ENCODE results near the gene ADGRL2. TPM values are rescaled to one million over a fixed set of nuclear protein-coding genes. Genes with fewer than 3 reads are reported as not detected.

The ADGRL2 gene
- total and polyA plus RNA-seq, 7 donors, result 5.0 to 13.2 (median 7.2) TPM

DNA sequence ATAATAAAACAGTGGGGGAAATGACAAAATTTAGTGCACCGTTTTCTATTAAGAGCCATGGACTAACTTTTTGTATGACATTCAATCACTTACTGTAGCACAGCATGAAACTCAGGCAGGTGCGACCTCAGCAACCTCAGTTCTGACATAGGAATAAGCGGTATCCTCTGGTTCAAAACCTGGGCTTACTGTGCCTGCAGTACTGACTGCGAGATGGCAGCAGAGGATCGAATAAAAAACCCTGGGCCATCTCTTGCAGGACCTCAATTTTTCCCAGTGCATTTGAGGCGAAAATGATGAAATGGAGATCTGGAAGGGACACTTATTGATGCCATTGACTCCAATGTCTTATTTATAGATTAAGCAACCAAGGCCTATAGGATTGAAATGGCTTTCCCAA, 214.7 kb downstream of the ADGRL2 start:
- DNase-seq (no peak), ATAC-seq (no peak)
- intact Hi-C loops (cut with DNase I), result no loop called here
- H3K36me3 ChIP-seq (ENCODE audit: insufficient read depth in 1 of 2, low read depth in 1 of 2), result no peaks in the 10 kb centered on the region
- WGBS, 3 donors, result 80 to 94% (median 83%) methylated on average over 6 of the region's 6 CpGs
- H3K4me1 ChIP-seq, result no peaks in the 10 kb centered on the region
- H3K9me3 ChIP-seq, result no peaks in the 10 kb centered on the region
- H3K27ac ChIP-seq, result no peak overlapping the region
- no peak for TF ChIP-seq CTCF (IDR thresholded peaks at IDR 0.05)
- H3K27me3 ChIP-seq (ENCODE audit: insufficient read depth in 3 of 3, low read length in 2 of 3), result no peaks in the 10 kb centered on the region
- H3K4me3 ChIP-seq, result no peak overlapping the region

DNA sequence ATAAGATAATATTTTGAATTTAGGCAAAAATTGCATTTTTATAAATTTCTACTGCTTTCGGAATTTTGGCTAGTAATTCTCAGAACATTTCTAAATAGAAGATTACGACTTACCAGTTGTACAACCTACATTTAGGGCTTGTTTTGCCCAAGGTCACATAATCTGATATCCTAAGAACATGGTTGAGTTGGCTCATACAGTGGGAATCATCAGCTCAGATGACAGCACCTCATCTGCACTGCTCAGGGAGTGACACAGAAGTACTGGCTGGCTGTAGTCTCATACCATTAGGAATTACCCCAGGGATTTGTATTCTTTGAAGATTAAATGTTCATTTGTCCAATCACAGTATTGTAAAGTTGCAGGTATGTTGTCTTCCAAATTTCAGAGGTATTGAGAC, 217.6 kb downstream of the ADGRL2 start:
- DNase-seq (no peak), ATAC-seq (peak in 3 of 4 donors; percentile 33 to 95 (median 93))
- no peaks in the 10 kb centered on the region for H3K27me3 ChIP-seq (ENCODE audit: insufficient read depth in 3 of 3, low read length in 2 of 3)
- no peak overlapping the region for H3K27ac ChIP-seq
- H3K4me3 ChIP-seq, result no peak overlapping the region
- TF ChIP-seq CTCF (IDR thresholded peaks at IDR 0.05), result no peak
- H3K36me3 ChIP-seq (ENCODE audit: insufficient read depth in 1 of 2, low read depth in 1 of 2), result no peaks in the 10 kb centered on the region
- no peaks in the 10 kb centered on the region for H3K4me1 ChIP-seq
- no peaks in the 10 kb centered on the region for H3K9me3 ChIP-seq
- 53 to 75% (median 65%) methylated on average over 2 of the region's 2 CpGs for WGBS, 3 donors
- intact Hi-C loops (cut with DNase I), result no loop called here

DNA sequence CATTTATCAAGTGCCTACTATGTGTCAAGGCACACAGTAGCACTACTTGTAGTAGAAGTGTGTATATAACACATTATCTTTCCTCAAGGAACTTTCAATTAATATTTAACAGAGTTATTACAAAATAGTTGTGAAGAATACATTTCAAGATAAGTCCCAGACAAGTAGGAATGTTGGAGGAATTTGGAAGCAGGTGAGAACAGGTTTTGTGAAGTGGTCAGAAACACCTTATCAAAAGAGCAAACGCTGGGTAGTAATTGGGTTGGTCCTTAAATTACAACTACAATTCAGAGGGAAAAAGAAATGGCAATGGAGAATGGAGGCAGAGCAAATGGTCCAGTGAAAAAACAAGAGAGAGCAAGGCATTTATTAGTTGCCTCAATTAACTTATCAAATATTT, 218.8 kb downstream of the ADGRL2 start:
- Histone ChIP-seq H3K9me3 (no peaks in the 10 kb centered on the region), H3K27ac (no peak overlapping the region), H3K36me3 (ENCODE audit: insufficient read depth in 1 of 2, low read depth in 1 of 2) (no peaks in the 10 kb centered on the region), H3K4me1 (no peaks in the 10 kb centered on the region), H3K27me3 (ENCODE audit: insufficient read depth in 3 of 3, low read length in 2 of 3) (no peaks in the 10 kb centered on the region), H3K4me3 (no peak overlapping the region)
- ATAC-seq (no peak), DNase-seq (no peak)
- intact Hi-C loops (cut with DNase I), result no loop called here
- 78 to 85% (median 83%) methylated on average over 1 of the region's 1 CpG for WGBS, 3 donors
- no peak for TF ChIP-seq CTCF (IDR thresholded peaks at IDR 0.05)

- H3K4me3 ChIP-seq, result no peak overlapping the region
- H3K36me3 ChIP-seq (ENCODE audit: insufficient read depth in 1 of 2, low read depth in 1 of 2), result no peaks in the 10 kb centered on the region
- intact Hi-C loops (cut with DNase I), result no loop called here
- no peaks in the 10 kb centered on the region for H3K27me3 ChIP-seq (ENCODE audit: insufficient read depth in 3 of 3, low read length in 2 of 3)
- no peaks in the 10 kb centered on the region for H3K4me1 ChIP-seq
- WGBS, 3 donors, result 91 to 92% (median 92%) methylated on average over 3 of the region's 3 CpGs
- no peak for DNase-seq
- no peak overlapping the region for H3K27ac ChIP-seq
- no peaks in the 10 kb centered on the region for H3K9me3 ChIP-seq
- no peak for TF ChIP-seq CTCF (IDR thresholded peaks at IDR 0.05)
- no peak for ATAC-seq
These were observed 230.1 kb downstream of the ADGRL2 start for GRCh38 chr1:82030830-82031229.

GRCh38 chr1:82032068-82032467, 231.3 kb downstream of the ADGRL2 start:
- Histone ChIP-seq H3K27me3 (ENCODE audit: insufficient read depth in 3 of 3, low read length in 2 of 3) (no peaks in the 10 kb centered on the region), H3K36me3 (ENCODE audit: insufficient read depth in 1 of 2, low read depth in 1 of 2) (no peaks in the 10 kb centered on the region), H3K4me3 (no peak overlapping the region), H3K4me1 (no peaks in the 10 kb centered on the region), H3K27ac (no peak overlapping the region), H3K9me3 (no peaks in the 10 kb centered on the region)
- 57 to 76% (median 72%) methylated on average over 2 of the region's 2 CpGs for WGBS, 3 donors
- intact Hi-C loops (cut with DNase I), result no loop called here
- DNase-seq (no peak), ATAC-seq (no peak)
- no peak for TF ChIP-seq CTCF (IDR thresholded peaks at IDR 0.05)
